GM12891 (cell line): Measurements from ENCODE around the gene MBOAT2.
"Not testable (repeated sequence)": the region's sequence is repeated elsewhere in the genome, so short reads cannot be mapped to it uniquely, and the experiment has no call there.

ENCODE experiments used
- PAX5 ChIP-seq: IDR thresholded peaks from 2 replicates; pipeline ENCODE4 v1.6.1; 2011; ENCODE audit warnings: low read length, moderate library complexity, mild to moderate bottlenecking; ENCODE audit not compliant: insufficient read depth, severe bottlenecking
- POLR2A ChIP-seq: IDR thresholded peaks from 2 replicates; pipeline ENCODE4 v1.6.1; 2011; ENCODE audit warnings: low read depth, low read length, control low read depth
- POLR2AphosphoS5 ChIP-seq: IDR thresholded peaks from 2 replicates; pipeline ENCODE4 v1.6.1; 2011; ENCODE audit warnings: low read depth, low read length, control low read depth
- TAF1 ChIP-seq: IDR thresholded peaks from 2 replicates; pipeline ENCODE4 v1.6.1; 2011; ENCODE audit warnings: low read depth, low read length, control low read depth

DNA sequence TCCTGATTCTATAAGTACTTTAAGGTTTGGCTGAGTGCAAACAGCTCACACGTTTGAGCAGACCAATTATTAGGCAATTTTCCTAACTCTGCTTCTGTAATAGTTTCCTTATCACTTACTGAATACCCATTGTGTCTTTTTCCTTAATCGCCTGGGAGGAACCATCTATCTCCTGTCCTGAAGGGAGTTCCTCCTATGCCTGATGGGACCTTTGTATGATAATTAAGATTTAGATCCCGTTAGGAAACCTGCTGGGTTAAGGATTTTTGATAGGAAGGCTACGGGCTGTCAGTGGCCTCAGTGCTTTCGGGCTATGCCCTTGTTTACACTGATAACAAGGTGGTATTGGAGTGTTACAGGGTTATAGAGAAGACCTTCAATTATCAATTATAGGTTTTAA lies 106.8 kb downstream of the MBOAT2 start:
- TF ChIP-seq POLR2AphosphoS5, POLR2A, PAX5, TAF1: not testable (repeated sequence)
